B cell (primary cell): ENCODE data around the gene GABRG3. TPM values are rescaled to one million over a fixed set of nuclear protein-coding genes. Genes with fewer than 3 reads are reported as not detected.

Experiments
- ATAC-seq: fragments of 200-7000 bp; cut with Tn5 transposase; one replicate; pipeline ENCODE4 v1.10.0; 2021; ENCODE audit warnings: low read depth, mild to moderate bottlenecking, moderate number of reproducible peaks, moderate library complexity
- CTCF ChIA-PET: fragments of 350-600 bp; sonication (Branson Sonifier 250); formaldehyde crosslinking; loops from one replicate; lab custom pipeline; 2021; ENCODE audit warnings: antibody characterized with exemption, inconsistent platforms; lab: Charles Lee
- POLR2A ChIA-PET: fragments of 350-600 bp; sonication (Branson Sonifier 250); formaldehyde crosslinking; loops from one replicate; lab custom pipeline; 2021; ENCODE audit warnings: antibody characterized with exemption; lab: Charles Lee
- DNase-seq: peaks from one replicate; pipeline ENCODE4 v3.0.0; 2013
- H2AFZ ChIP-seq: 2 replicates; pipeline ENCODE4 v1.6.1; 2012; ENCODE audit warnings: mild to moderate bottlenecking, low read depth, low read length; ENCODE audit not compliant: insufficient read depth, poor library complexity, severe bottlenecking
- H3K27ac ChIP-seq, 2 donors: 1 replicate in 1 of 2; 2 replicates in 1 of 2; pipeline ENCODE4 v1.5.1; 2012 to 2013; ENCODE audit warnings: low read length in 2 of 2, mild to moderate bottlenecking in 2 of 2, moderate library complexity in 1 of 2
- H3K27me3 ChIP-seq, 4 experiments: fragments of 200-600 bp in 1 of 4; sonication (generic) in 1 of 4; replicated peaks in 1 of 4; 1 replicate in 2 of 4; 2 replicates in 2 of 4; pipeline versions ENCODE4 v1.6.1 to v1.7.0; 2013 to 2016; ENCODE audit warnings: low read length in 3 of 4, mild to moderate bottlenecking in 2 of 4, mixed read lengths in 1 of 4, moderate library complexity in 1 of 4; ENCODE audit not compliant: insufficient read depth in 4 of 4, control insufficient read depth in 3 of 4; ENCODE audit errors: control extremely low read depth in 1 of 4
- H3K36me3 ChIP-seq, 2 experiments: replicated peaks in 1 of 2; 1 replicate in 1 of 2; 2 replicates in 1 of 2; pipeline versions ENCODE4 v1.6.1 to v1.7.1; 2013; ENCODE audit warnings: low read length in 1 of 2; ENCODE audit not compliant: insufficient read depth in 2 of 2, control insufficient read depth in 1 of 2; ENCODE audit errors: control extremely low read depth in 1 of 2, extremely low read depth in 1 of 2
- H3K4me1 ChIP-seq, 2 donors: fragments of 200-600 bp in 1 of 2; sonication (generic) in 1 of 2; 1 replicate in 1 of 2; 2 replicates in 1 of 2; pipeline versions ENCODE4 v1.5.1 to v1.6.1; 2013 to 2017; ENCODE audit warnings: low read length in 2 of 2; ENCODE audit not compliant: control insufficient read depth in 2 of 2, insufficient read depth in 2 of 2
- H3K4me2 ChIP-seq: replicated peaks from 2 replicates; pipeline ENCODE3; 2012; ENCODE audit warnings: mild to moderate bottlenecking, low read depth, low read length; ENCODE audit not compliant: poor library complexity, severe bottlenecking
- H3K4me3 ChIP-seq, 5 experiments: fragments of 200-600 bp in 1 of 5; sonication (generic) in 1 of 5; 1 replicate in 3 of 5; 2 replicates in 2 of 5; pipeline versions ENCODE4 v1.5.1 to v1.7.0; 2011 to 2016; ENCODE audit warnings: low read length in 4 of 5, mild to moderate bottlenecking in 4 of 5, low read depth in 2 of 5, control low read depth in 1 of 5, moderate library complexity in 1 of 5; ENCODE audit not compliant: insufficient read depth in 1 of 5; ENCODE audit errors: control extremely low read depth in 1 of 5, extremely low read depth in 1 of 5
- H3K79me2 ChIP-seq: fragments of 200-600 bp; sonication (generic); one replicate; pipeline ENCODE4 v1.6.0; 2016; ENCODE audit warnings: low read length; ENCODE audit not compliant: control insufficient read depth, insufficient read depth
- H3K9ac ChIP-seq: fragments of 200-600 bp; sonication (generic); 2 replicates; pipeline ENCODE4 v1.6.1; 2017; ENCODE audit warnings: mild to moderate bottlenecking, low read length, moderate library complexity
- H3K9me3 ChIP-seq, 3 donors: one replicate each; pipeline versions ENCODE4 v1.6.1 to v1.7.1; 2013; ENCODE audit warnings: low read length in 2 of 3; ENCODE audit not compliant: control insufficient read depth in 2 of 3, insufficient read depth in 1 of 3; ENCODE audit errors: control extremely low read depth in 1 of 3
- H4K20me1 ChIP-seq: 2 replicates; pipeline ENCODE4 v1.6.0; 2012; ENCODE audit warnings: mild to moderate bottlenecking, low read length; ENCODE audit not compliant: insufficient read depth, control insufficient read depth, poor library complexity, severe bottlenecking
- H3K27ac Mint-ChIP-seq: one replicate; pipeline ENCODE4 v1.8.0; 2021; ENCODE audit warnings: mixed read lengths
- H3K27me3 Mint-ChIP-seq: one replicate; pipeline ENCODE4 v1.8.0; 2021; ENCODE audit warnings: mixed read lengths
- H3K4me1 Mint-ChIP-seq: one replicate; pipeline ENCODE4 v1.8.0; 2021; ENCODE audit warnings: mixed read lengths
- H3K4me3 Mint-ChIP-seq: one replicate; pipeline ENCODE4 v1.8.0; 2021; ENCODE audit warnings: mixed read lengths
- H3K9me3 Mint-ChIP-seq: one replicate; pipeline ENCODE4 v1.8.0; 2022; ENCODE audit warnings: mixed read lengths; ENCODE audit not compliant: insufficient read depth
- CTCF ChIP-seq: fragments of 200-600 bp; IDR thresholded peaks from one replicate; pipeline ENCODE4 v1.8.0; 2022; ENCODE audit warnings: antibody characterized with exemption, mild to moderate bottlenecking
- EZH2 ChIP-seq: IDR thresholded peaks from 2 replicates; pipeline ENCODE4 v1.6.1; 2012; ENCODE audit warnings: borderline replicate concordance, low read depth, mild to moderate bottlenecking, moderate library complexity, low read length; ENCODE audit not compliant: insufficient read depth, poor library complexity, severe bottlenecking
- WGBS: methylation state at CpG from one replicate; pipeline ENCODE4 v1.1.5; 2013; ENCODE audit warnings: missing lambda C conversion rate; ENCODE audit not compliant: insufficient coverage; 5-methylcytosine and 5-hydroxymethylcytosine counted together
- intact Hi-C: fragments of 100-400 bp; cut with micrococcal nuclease; formaldehyde crosslinking; loops from one replicate; pipeline ENCODE4 v1.10.0; 2022
- polyA plus RNA-seq: library from polyadenylated mRNA; depleted of rRNA; stranded (reverse); fragments of >200 nt; gene quantifications from 2 replicates; pipeline ENCODE4 v1.2.3, GENCODE V29; 2012
- total RNA-seq, 2 donors: library from RNA; stranded (reverse); fragments of 120-200 nt in 1 of 2; gene quantifications; 1 replicate in 1 of 2; 2 replicates in 1 of 2; pipeline versions ENCODE4 v1.2.3 to v1.2.4, GENCODE V29; 2013 to 2022

GABRG3 gene
- total and polyA plus RNA-seq, 2 donors (not counting 1 experiment from before 2014, with no cell fraction given) = not detected

DNA sequence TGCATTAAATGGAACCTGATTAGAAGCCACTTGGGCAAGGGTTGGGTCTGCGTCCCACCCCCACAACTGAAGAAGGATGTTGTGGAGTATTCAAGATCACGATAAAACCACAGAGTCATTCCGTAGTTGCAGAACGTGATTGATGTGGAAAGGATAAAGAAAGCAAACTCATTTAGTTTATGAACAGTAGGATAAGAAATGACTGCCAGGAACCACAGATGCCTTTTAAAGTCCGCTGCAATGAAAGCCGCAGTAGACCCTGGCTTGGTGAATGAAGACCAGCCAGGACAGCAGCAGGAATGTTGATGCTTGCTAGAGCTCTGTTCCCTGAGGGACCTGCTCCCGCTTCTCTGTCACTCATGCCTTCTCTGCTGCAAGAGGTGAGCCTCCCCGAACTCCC lies 111.5 kb downstream of the GABRG3 start:
- DNase-seq (no peak), ATAC-seq (no peak)
- Mint-ChIP-seq H3K27ac (no peak overlapping the region), H3K27me3 (no peaks in the 10 kb centered on the region), H3K4me1 (no peaks in the 10 kb centered on the region), H3K9me3 (no peaks in the 10 kb centered on the region), H3K4me3 (no peak overlapping the region)
- H4K20me1 ChIP-seq = no peaks in the 10 kb centered on the region
- H3K27ac ChIP-seq = no peak overlapping the region
- peaks cover 0 to 9% (median 0%) of the 10 kb centered on the region in 3 donors for H3K9me3 ChIP-seq
- no peak overlapping the region for H2AFZ ChIP-seq
- H3K27me3 ChIP-seq = no peaks in the 10 kb centered on the region
- ChIA-PET CTCF (no interaction called here), POLR2A (no interaction called here)
- no peak overlapping the region for H3K9ac ChIP-seq
- intact Hi-C loops = no loop called here
- H3K4me2 ChIP-seq = no peak overlapping the region
- no peaks in the 10 kb centered on the region for H3K4me1 ChIP-seq
- no peak for TF ChIP-seq EZH2
- TF ChIP-seq CTCF = no peak
- no peaks in the 10 kb centered on the region for H3K79me2 ChIP-seq
- WGBS = 98% methylated on average over 3 of the region's 8 CpGs
- H3K4me3 ChIP-seq = no peak overlapping the region
- H3K36me3 ChIP-seq = no peaks in the 10 kb centered on the region

- no peaks in the 10 kb centered on the region for H3K4me1 ChIP-seq
- H3K36me3 ChIP-seq = no peaks in the 10 kb centered on the region
- H2AFZ ChIP-seq = no peak overlapping the region
- no peaks in the 10 kb centered on the region for H3K27me3 ChIP-seq
- intact Hi-C loops = no loop called here
- no peak for ATAC-seq
- no peaks in the 10 kb centered on the region for H3K27me3 Mint-ChIP-seq
- H3K4me3 ChIP-seq = no peak overlapping the region
- WGBS = 93% methylated on average over 2 of the region's 3 CpGs
- H3K4me3 Mint-ChIP-seq = no peak overlapping the region
- no peaks in the 10 kb centered on the region for H3K79me2 ChIP-seq
- no peak overlapping the region for H3K4me2 ChIP-seq
- H3K9me3 ChIP-seq = peaks cover 0 to 25% (median 3%) of the 10 kb centered on the region in 3 donors
- no peaks in the 10 kb centered on the region for H4K20me1 ChIP-seq
- TF ChIP-seq EZH2 (no peak), CTCF (no peak)
- no peaks in the 10 kb centered on the region for H3K4me1 Mint-ChIP-seq
- no peak for DNase-seq
- CTCF ChIA-PET = no interaction called here
- no peak overlapping the region for H3K9ac ChIP-seq
- peaks cover 2% of the 10 kb centered on the region for H3K9me3 Mint-ChIP-seq
- no peak overlapping the region for H3K27ac ChIP-seq
- POLR2A ChIA-PET = no interaction called here
- H3K27ac Mint-ChIP-seq = no peak overlapping the region
Observed at GRCh38 chr15:27084844-27085243, 113.9 kb downstream of the GABRG3 start.
